ENCODE data around the gene SYNPO.

DNA sequence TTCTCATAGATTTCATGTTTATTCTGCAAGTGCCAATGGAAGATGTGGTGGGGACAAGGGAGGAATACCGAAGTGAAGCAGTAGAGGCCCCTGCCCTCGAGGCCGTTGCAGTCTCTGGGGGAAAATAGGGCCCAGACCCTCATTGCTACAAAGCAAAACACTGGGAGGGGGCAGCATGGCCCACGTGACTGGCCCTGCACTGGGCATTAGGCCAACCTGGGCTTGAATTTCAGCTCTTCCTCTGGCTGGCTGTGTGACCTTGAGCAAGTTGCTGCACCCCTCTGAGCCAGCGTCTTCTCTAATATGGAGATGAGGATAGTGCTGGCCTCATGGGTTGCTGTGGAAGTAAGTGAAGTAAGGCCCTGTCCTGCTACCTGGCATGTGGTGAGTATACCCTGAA lies 709 bp upstream of the SYNPO start:
- TF ChIP-seq, protein P1, sequence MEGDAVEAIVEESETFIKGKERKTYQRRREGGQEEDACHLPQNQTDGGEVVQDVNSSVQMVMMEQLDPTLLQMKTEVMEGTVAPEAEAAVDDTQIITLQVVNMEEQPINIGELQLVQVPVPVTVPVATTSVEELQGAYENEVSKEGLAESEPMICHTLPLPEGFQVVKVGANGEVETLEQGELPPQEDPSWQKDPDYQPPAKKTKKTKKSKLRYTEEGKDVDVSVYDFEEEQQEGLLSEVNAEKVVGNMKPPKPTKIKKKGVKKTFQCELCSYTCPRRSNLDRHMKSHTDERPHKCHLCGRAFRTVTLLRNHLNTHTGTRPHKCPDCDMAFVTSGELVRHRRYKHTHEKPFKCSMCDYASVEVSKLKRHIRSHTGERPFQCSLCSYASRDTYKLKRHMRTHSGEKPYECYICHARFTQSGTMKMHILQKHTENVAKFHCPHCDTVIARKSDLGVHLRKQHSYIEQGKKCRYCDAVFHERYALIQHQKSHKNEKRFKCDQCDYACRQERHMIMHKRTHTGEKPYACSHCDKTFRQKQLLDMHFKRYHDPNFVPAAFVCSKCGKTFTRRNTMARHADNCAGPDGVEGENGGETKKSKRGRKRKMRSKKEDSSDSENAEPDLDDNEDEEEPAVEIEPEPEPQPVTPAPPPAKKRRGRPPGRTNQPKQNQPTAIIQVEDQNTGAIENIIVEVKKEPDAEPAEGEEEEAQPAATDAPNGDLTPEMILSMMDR (IDR thresholded peaks at IDR 0.05 in 4 of 5, conservative IDR thresholded peaks at IDR 0.05 in 1 of 5), result no peak
- TF ChIP-seq POLR2A (IDR thresholded peaks at IDR 0.05), result no peak
